GM21515 (cell line): Measurements from ENCODE around the gene ATF3.
A peak's percentile ranks its signal among the peaks of the same experiment; 100 is the strongest.

Experiments
- ATAC-seq: cut with Tn5 transposase; IDR thresholded peaks from one replicate; pipeline ENCODE4 v1.9.1; 2021; ENCODE audit not compliant: unreplicated experiment

ATF3 gene

GRCh38 chr1:212608392-212608958, at the start of gene ATF3:
ATF3 (plus strand) TSS chr1:212608761; CDS start chr1:212615022, 6,261 bp downstream.
- peak; percentile 60 for ATAC-seq

- ATAC-seq, result no peak
Observed at GRCh38 chr1:212559929-212560328, 48.6 kb upstream of the ATF3 start.

GRCh38 chr1:212560933-212561460, 47.6 kb upstream of the ATF3 start:
- no peak for ATAC-seq

GRCh38 chr1:212561501-212561931, 47.0 kb upstream of the ATF3 start:
- no peak for ATAC-seq

GRCh38 chr1:212562771-212563170, 45.8 kb upstream of the ATF3 start:
- no peak for ATAC-seq

- ATAC-seq, result no peak
Observed at GRCh38 chr1:212565079-212565478, 43.5 kb upstream of the ATF3 start.

- no peak for ATAC-seq
Observed at GRCh38 chr1:212565571-212566305, 42.8 kb upstream of the ATF3 start.

- ATAC-seq, result peak; percentile 96
Observed at GRCh38 chr1:212566522-212567479, 41.8 kb upstream of the ATF3 start.

- no peak for ATAC-seq
Observed at GRCh38 chr1:212567638-212568037, 40.9 kb upstream of the ATF3 start.

GRCh38 chr1:212568978-212569537, 39.5 kb upstream of the ATF3 start:
- ATAC-seq, result no peak

- ATAC-seq, result no peak
Observed at GRCh38 chr1:212574732-212575131, 33.8 kb upstream of the ATF3 start.

- ATAC-seq, result no peak
Observed at GRCh38 chr1:212575333-212575732, 33.2 kb upstream of the ATF3 start.

GRCh38 chr1:212578041-212578440, 30.5 kb upstream of the ATF3 start:
- ATAC-seq, result no peak

- no peak for ATAC-seq
Observed at GRCh38 chr1:212581034-212581433, 27.5 kb upstream of the ATF3 start.

GRCh38 chr1:212582291-212582690, 26.3 kb upstream of the ATF3 start:
- ATAC-seq, result no peak

GRCh38 chr1:212582808-212583615, 25.5 kb upstream of the ATF3 start:
- no peak for ATAC-seq

GRCh38 chr1:212583643-212584042, 24.9 kb upstream of the ATF3 start:
- ATAC-seq, result no peak

GRCh38 chr1:212584092-212584886, 24.3 kb upstream of the ATF3 start:
- ATAC-seq, result no peak

- ATAC-seq, result no peak
Observed at GRCh38 chr1:212585210-212585609, 23.4 kb upstream of the ATF3 start.
